ENCODE data around the gene CSRP2. TPM values are rescaled to one million over a fixed set of nuclear protein-coding genes. Genes with fewer than 3 reads are reported as not detected.

CSRP2 gene
- total and polyA plus RNA-seq, 2 of the 8 experiments (the other 6 are each of a cell fraction or from before 2014, with no cell fraction given), result 149 to 227 TPM

GRCh38 chr12:76811976-76812375 lies 66.8 kb downstream of the CSRP2 start:
- peaks cover 0 to 1% (median 0%) of the 10 kb centered on the region in 4 experiments; a peak in 1 of 7 replicates for H3K27me3 ChIP-seq (replicated peaks in 1 of 4; ENCODE audit: control insufficient read depth in 3 of 4, extremely low read depth in 1 of 4, insufficient read depth in 3 of 4, low read length in 3 of 4)
- no peak overlapping the region for H2BK12ac ChIP-seq (ENCODE audit: low read depth, low read length)
- no peak overlapping the region for H3K4ac ChIP-seq (replicated peaks; ENCODE audit: insufficient read length, low read depth, low read length)
- no peak overlapping the region for H2AK5ac ChIP-seq (ENCODE audit: low read depth, low read length)
- H3K79me1 ChIP-seq (ENCODE audit: low read depth, low read length), result no peaks in the 10 kb centered on the region
- no peak overlapping the region for H3K4me2 ChIP-seq (ENCODE audit: insufficient read depth in 1 of 2, low read depth in 2 of 2, low read length in 2 of 2)
- POLR2A ChIA-PET (ENCODE audit: partially characterized antibody), result no interaction called here
- H3K4me3 ChIP-seq (ENCODE audit: extremely low read depth in 1 of 4, insufficient read depth in 2 of 4, low read depth in 3 of 4, low read length in 4 of 4), result no peak overlapping the region
- no peaks in the 10 kb centered on the region for H3K23me2 ChIP-seq (ENCODE audit: low read depth, low read length)
- no peak overlapping the region for H2BK15ac ChIP-seq (ENCODE audit: low read length)
- H3K9me3 ChIP-seq (ENCODE audit: insufficient read depth in 2 of 2, low read depth in 1 of 2, low read length in 1 of 2), result no peaks in the 10 kb centered on the region
- H3K23ac ChIP-seq (ENCODE audit: insufficient read length), result no peak overlapping the region
- no peak for DNase-seq (ENCODE audit: low read depth in 1 of 2, low spot score in 2 of 2)
- peaks cover under 1 to 38% (median 1%) of the 10 kb centered on the region in 4 experiments; a peak in 6 of 8 replicates for H3K36me3 ChIP-seq (ENCODE audit: control insufficient read depth in 2 of 4, insufficient read depth in 4 of 4, low read length in 3 of 4)
- 90% methylated on average over 1 of the region's 1 CpG; no CpG with 5 or more reads in 1 of the 2 experiments for WGBS, 2 experiments (ENCODE audit: extremely low coverage in 1 of 2, insufficient coverage in 1 of 2, insufficient read length in 1 of 2, insufficient replicate concordance in 2 of 2, low coverage in 1 of 2, low lambda C conversion rate in 2 of 2, missing lambda C conversion rate in 1 of 2)
- H4K91ac ChIP-seq (replicated peaks; ENCODE audit: insufficient read length, low read length), result no peak overlapping the region
- H2BK120ac ChIP-seq (replicated peaks; ENCODE audit: low read depth, low read length), result no peak overlapping the region
- no peak overlapping the region for H4K8ac ChIP-seq (ENCODE audit: extremely low read depth, insufficient read depth, low read length)
- H3K56ac ChIP-seq (replicated peaks; ENCODE audit: insufficient read length, low read depth, low read length), result no peak overlapping the region
- H4K5ac ChIP-seq (ENCODE audit: insufficient read length, low read depth, low read length), result no peak overlapping the region
- no peak overlapping the region for H2AFZ ChIP-seq (ENCODE audit: low read length)
- no peak overlapping the region for H2BK5ac ChIP-seq (ENCODE audit: low read depth, low read length)
- CTCF ChIA-PET (ENCODE audit: partially characterized antibody), result interaction anchor here (0.9 kb wide), 1 partner anchor 172 kb away, joined by 3 read pairs; no protein-coding TSS in a partner anchor
- H3K79me2 ChIP-seq (ENCODE audit: control insufficient read depth in 1 of 2, insufficient read depth in 2 of 2, low read length in 2 of 2), result no peaks in the 10 kb centered on the region
- no peak for FAIRE-seq
- TF ChIP-seq ATF3 (IDR thresholded peaks at IDR 0.05; ENCODE audit: insufficient read depth, low read depth, low read length) (no peak), KDM5A (IDR thresholded peaks at IDR 0.05; ENCODE audit: low read length) (no peak), CEBPB (IDR thresholded peaks at IDR 0.05; ENCODE audit: low read depth, low read length) (no peak), SIRT6 (IDR thresholded peaks at IDR 0.05; ENCODE audit: low read length) (no peak), EZH2 (IDR thresholded peaks at IDR 0.05; ENCODE audit: low read depth, low read length, severe bottlenecking) (no peak), USF2 (IDR thresholded peaks at IDR 0.05; ENCODE audit: low read length) (no peak)
- H4K20me1 ChIP-seq (replicated peaks in 1 of 2; ENCODE audit: control insufficient read depth in 1 of 2, insufficient read depth in 2 of 2, low read length in 2 of 2), result no peaks in the 10 kb centered on the region
- H2BK20ac ChIP-seq (ENCODE audit: low read length), result no peak overlapping the region
- H3K9ac ChIP-seq (replicated peaks in 1 of 4; ENCODE audit: extremely low read depth in 1 of 4, low read depth in 3 of 4, low read length in 3 of 4), result no peak overlapping the region
- no peak overlapping the region for H3K18ac ChIP-seq (ENCODE audit: extremely low read depth, low read length)
- no peak overlapping the region for H3K14ac ChIP-seq (ENCODE audit: insufficient read length)
- no peak overlapping the region for H3K27ac ChIP-seq (ENCODE audit: low read depth, low read length)
- H3K4me1 ChIP-seq (replicated peaks in 1 of 4; ENCODE audit: control insufficient read depth in 3 of 4, insufficient read depth in 4 of 4, low read length in 3 of 4), result no peaks in the 10 kb centered on the region

Measured in H1 (cell line).